K562 (cell line): Measurements from ENCODE around the gene VWA7. TPM values are rescaled to one million over a fixed set of nuclear protein-coding genes. Genes with fewer than 3 reads are reported as not detected.

Source experiments
- CC2D1A ChIP-seq: fragments of 450-650 bp; IDR thresholded peaks from 2 replicates; pipeline ENCODE4 v1.6.1; 2017; ENCODE audit warnings: mild to moderate bottlenecking
- COPS2 ChIP-seq: fragments of 450-650 bp; conservative IDR thresholded peaks from 2 replicates; pipeline ENCODE4 v1.6.1; 2016; ENCODE audit warnings: mild to moderate bottlenecking, moderate library complexity
- CTBP1 ChIP-seq: fragments of 450-650 bp; IDR thresholded peaks from 2 replicates; pipeline ENCODE4 v1.6.1; 2016; ENCODE audit warnings: borderline replicate concordance
- DPF2 ChIP-seq: fragments of 450-650 bp; IDR thresholded peaks from 2 replicates; pipeline ENCODE4 v1.6.1; 2016
- ELF1 ChIP-seq: fragments of 200-800 bp; sonication (Bioruptor generic); IDR thresholded peaks from 2 replicates; pipeline ENCODE4 v1.6.1; 2016; ENCODE audit warnings: missing genetic modification characterization, missing compliant biosample characterization
- HMGN3 ChIP-seq: IDR thresholded peaks from 2 replicates; pipeline ENCODE4 v1.6.1; 2011; ENCODE audit warnings: borderline replicate concordance, low read depth, mild to moderate bottlenecking, mixed read lengths, low read length; ENCODE audit not compliant: insufficient read length; ENCODE audit errors: extremely low read depth
- KHSRP ChIP-seq: fragments of 450-650 bp; IDR thresholded peaks from 2 replicates; pipeline ENCODE4 v1.6.1; 2017
- MEIS2 ChIP-seq: fragments of 450-650 bp; IDR thresholded peaks from 2 replicates; pipeline ENCODE4 v1.6.1; 2014; ENCODE audit warnings: mild to moderate bottlenecking; ENCODE audit not compliant: partially characterized antibody
- MYC ChIP-seq, 2 experiments: fragments of 250-450 bp in 1 of 2; sonication (Bioruptor Pico) in 1 of 2; IDR thresholded peaks; 2 replicates each; pipeline versions ENCODE4 v1.5.1 to v1.6.1; 2012 to 2021; ENCODE audit warnings: low read depth in 2 of 2, borderline replicate concordance in 1 of 2, improper control_type of control experiment in 1 of 2, low read length in 1 of 2, mild to moderate bottlenecking in 1 of 2, moderate library complexity in 1 of 2
- PCBP1 ChIP-seq: fragments of 200-400 bp; formaldehyde crosslinking; IDR thresholded peaks from 2 replicates; pipeline ENCODE4 v1.6.1; 2018; ENCODE audit warnings: mild to moderate bottlenecking, low read depth, low read length; ENCODE audit not compliant: poor library complexity, severe bottlenecking
- PHB2 ChIP-seq: fragments of 450-650 bp; IDR thresholded peaks from 2 replicates; pipeline ENCODE4 v1.6.1; 2017; ENCODE audit warnings: low read depth
- TAF7 ChIP-seq: fragments of 450-650 bp; IDR thresholded peaks from 2 replicates; pipeline ENCODE4 v1.6.1; 2016; ENCODE audit warnings: missing genetic modification characterization, missing compliant biosample characterization
- TCF7 ChIP-seq: sonication (generic); IDR thresholded peaks from 2 replicates; pipeline ENCODE4 v1.6.1; 2016; ENCODE audit warnings: antibody characterized with exemption, borderline replicate concordance
- TEAD4 ChIP-seq, 2 experiments: sonication (generic) in 1 of 2; formaldehyde crosslinking in 1 of 2; IDR thresholded peaks; 2 replicates each; pipeline versions ENCODE4 v1.6.1 to v1.8.0; 2012 to 2022; ENCODE audit warnings: borderline replicate concordance in 1 of 2, inconsistent platforms in 1 of 2, low read length in 1 of 2, mild to moderate bottlenecking in 1 of 2, missing genetic modification reagents in 1 of 2
- THAP7 ChIP-seq: fragments of 250-450 bp; sonication (Bioruptor Pico); IDR thresholded peaks from 2 replicates; pipeline ENCODE4 v1.5.0; 2021
- ZBTB7A ChIP-seq: IDR thresholded peaks from 2 replicates; pipeline ENCODE4 v1.6.1; 2011; ENCODE audit warnings: low read depth, mild to moderate bottlenecking, low read length, moderate library complexity, borderline replicate concordance; ENCODE audit not compliant: control insufficient read depth
- ZNF274 ChIP-seq: IDR thresholded peaks from 2 replicates; pipeline ENCODE4 v1.6.1; 2011; ENCODE audit warnings: low read depth, mild to moderate bottlenecking, low read length, moderate library complexity, borderline replicate concordance
- ZNF347 ChIP-seq: fragments of 450-650 bp; formaldehyde crosslinking; IDR thresholded peaks from 2 replicates; pipeline ENCODE4 v1.4.0; 2020; ENCODE audit warnings: low read depth, mild to moderate bottlenecking, moderate library complexity
- ZNF408 ChIP-seq: fragments of 250-450 bp; sonication (Bioruptor Pico); IDR thresholded peaks from 2 replicates; pipeline ENCODE4 v1.4.0; 2020; ENCODE audit warnings: low read depth, mild to moderate bottlenecking, moderate library complexity
- ZNF41 ChIP-seq: fragments of 250-450 bp; sonication (Bioruptor Pico); conservative IDR thresholded peaks from 2 replicates; pipeline ENCODE4 v1.4.0; 2020; ENCODE audit warnings: mild to moderate bottlenecking
- ZNF511 ChIP-seq: sonication (generic); formaldehyde crosslinking; IDR thresholded peaks from 2 replicates; pipeline ENCODE4 v1.8.0; 2022; ENCODE audit warnings: mild to moderate bottlenecking, missing genetic modification reagents
- ZNF589 ChIP-seq: fragments of 200-800 bp; sonication (Bioruptor generic); IDR thresholded peaks from 2 replicates; pipeline ENCODE4 v1.6.1; 2016; ENCODE audit warnings: low read depth, missing genetic modification characterization, missing compliant biosample characterization
- ZNF609 ChIP-seq: sonication (generic); formaldehyde crosslinking; IDR thresholded peaks from 2 replicates; pipeline ENCODE4 v1.8.1; 2023; ENCODE audit warnings: missing genetic modification reagents, mild to moderate bottlenecking, borderline replicate concordance
- ZSCAN32 ChIP-seq: fragments of 450-650 bp; formaldehyde crosslinking; IDR thresholded peaks from 2 replicates; pipeline ENCODE4 v1.4.0; 2020; ENCODE audit warnings: mild to moderate bottlenecking, moderate library complexity
- polyA plus RNA-seq, 8 experiments: library from polyadenylated mRNA; depleted of rRNA in 4 of 8; stranded (reverse) in 5 of 8; unstranded in 3 of 8; fragments of >200 nt; fragmentation: Nextera tagmentation in 2 of 8; fragmentation: Illumina TruSeq in 1 of 8; extraction: Ambion mirVana in 2 of 8; extraction: Trizol in 1 of 8; gene quantifications; 2 replicates each; pipeline versions ENCODE4 v1.2.1 to v1.2.3, GENCODE V29; 2011 to 2014; ENCODE audit warnings: inconsistent platforms in 1 of 8, missing spikeins in 1 of 8
- total RNA-seq, 7 experiments: library from RNA; depleted of rRNA in 6 of 7; stranded (reverse); fragments of >200 nt in 6 of 7; fragmentation: Illumina TruSeq in 2 of 7; extraction: Trizol in 2 of 7; gene quantifications; 2 replicates each; pipeline versions ENCODE4 v1.2.1 to v1.2.3, GENCODE V29; 2011 to 2021; ENCODE audit warnings: low replicate concordance in 1 of 7

VWA7 gene
- total and polyA plus RNA-seq, 9 of the 15 experiments (the other 6 are each of a cell fraction or from before 2014, with no cell fraction given) = 0.18 to 2.9 (median 0.95) TPM

- TF ChIP-seq MEIS2 (no peak), CC2D1A (peak; percentile 97), ZNF41 (no peak), ZNF589 (CRISPR knock-in tag) (no peak), ZSCAN32 (CRISPR knock-in tag) (peak; percentile 32; the same call in 1 of the 2 replicates), KHSRP (no peak; the same call in 1 of the 2 replicates), COPS2 (no peak), ZNF408 (CRISPR knock-in tag) (no peak), ZNF511 (CRISPR knock-in tag) (no peak), ZNF609 (CRISPR knock-in tag) (no peak), TEAD4 (IDR thresholded peaks at IDR 0.05; ENCODE audit: low read length) (peak; percentile 54), TEAD4 (CRISPR knock-in tag; IDR thresholded peaks at IDR 0.05; ENCODE audit: borderline replicate concordance) (peak; percentile 94; the same call in 1 of the 2 replicates), TAF7 (tag) (no peak), ZNF347 (CRISPR knock-in tag) (no peak), ZNF274 (no peak), HMGN3 (no peak), THAP7 (CRISPR knock-in tag) (no peak), ZBTB7A (peak; percentile 8; the same call in 1 of the 2 replicates), TCF7 (no peak), PHB2 (no peak), PCBP1 (peak; percentile 77), CTBP1 (no peak), ELF1 (tag) (no peak), MYC (IDR thresholded peaks at IDR 0.05; ENCODE audit: low read depth, low read length) (peak; percentile 55), MYC (CRISPR knock-in tag; IDR thresholded peaks at IDR 0.05; ENCODE audit: borderline replicate concordance, low read depth) (no peak), DPF2 (no peak)
These were observed 47.6 kb downstream of the VWA7 start (continued) for GRCh38 chr6:31729515-31729978.
